ENCODE results near the gene MYOC. TPM values are rescaled to one million over a fixed set of nuclear protein-coding genes. Genes with fewer than 3 reads are reported as not detected.
"Not testable (repeated sequence)": the region's sequence is repeated elsewhere in the genome, so short reads cannot be mapped to it uniquely, and the experiment has no call there.

The MYOC gene
- 5.3 TPM for total RNA-seq
- long read RNA-seq, partial matches to known transcripts: 0 of 3 reads
- long read RNA-seq, other reads (novel, unspliced or antisense): 0 of 3 reads

GRCh38 chr1:171652234-171652822 is at the start of gene MYOC:
Gene MYOC, minus strand, starts transcription at chr1:171652688. Its CDS starts 77 bp downstream, at chr1:171652611.
- ATAC-seq: peak; percentile 1

GRCh38 chr1:171699531-171699930 is 47.0 kb upstream of the MYOC start:
- no peak for DNase-seq (ENCODE audit: missing footprints)
- ATAC-seq: no peak
- intact Hi-C loops (cut with DNase I): no loop called here

More at GRCh38 chr1:171652234-171652822, at the start of gene MYOC:
- intact Hi-C loops (cut with DNase I): loop anchor here (5.0 kb wide), 1 partner anchor 130 kb away; the partner anchor contains the start of gene METTL13
- DNase-seq (ENCODE audit: missing footprints): peak; percentile 54

GRCh38 chr1:171695772-171696171 is 43.3 kb upstream of the MYOC start:
- DNase-seq (ENCODE audit: missing footprints); intact Hi-C loops (cut with DNase I); ATAC-seq: not testable (repeated sequence)

- ATAC-seq; intact Hi-C loops (cut with DNase I); DNase-seq (ENCODE audit: missing footprints): not testable (repeated sequence)
These were observed 41.1 kb upstream of the MYOC start for GRCh38 chr1:171693541-171693940.

- intact Hi-C loops (cut with DNase I): no loop called here
- no peak for DNase-seq (ENCODE audit: missing footprints)
- ATAC-seq: no peak
These were observed 31.4 kb upstream of the MYOC start for GRCh38 chr1:171683870-171684269.

GRCh38 chr1:171680339-171680738 is 27.9 kb upstream of the MYOC start:
- intact Hi-C loops (cut with DNase I): no loop called here
- ATAC-seq (no peak), DNase-seq (ENCODE audit: missing footprints) (no peak)

- no peak for DNase-seq (ENCODE audit: missing footprints)
- intact Hi-C loops (cut with DNase I): no loop called here
- ATAC-seq: no peak
These were observed 24.3 kb upstream of the MYOC start for GRCh38 chr1:171676823-171677222.

- ATAC-seq (peak; percentile 79), DNase-seq (ENCODE audit: missing footprints) (no peak)
- intact Hi-C loops (cut with DNase I): no loop called here
These were observed 22.2 kb upstream of the MYOC start for GRCh38 chr1:171674431-171675405.

GRCh38 chr1:171670739-171671138 is 18.3 kb upstream of the MYOC start:
- no peak for ATAC-seq
- intact Hi-C loops (cut with DNase I): no loop called here
- no peak for DNase-seq (ENCODE audit: missing footprints)

GRCh38 chr1:171668372-171668771 is 15.9 kb upstream of the MYOC start:
- intact Hi-C loops (cut with DNase I): no loop called here
- DNase-seq (ENCODE audit: missing footprints) (no peak), ATAC-seq (no peak)

GRCh38 chr1:171666114-171666769 is 13.8 kb upstream of the MYOC start:
- peak; percentile 79 for ATAC-seq
- DNase-seq (ENCODE audit: missing footprints): no peak
- intact Hi-C loops (cut with DNase I): no loop called here

- ATAC-seq (no peak), DNase-seq (ENCODE audit: missing footprints) (no peak)
These were observed 12.5 kb upstream of the MYOC start for GRCh38 chr1:171664976-171665375.

GRCh38 chr1:171663854-171664575 is 11.5 kb upstream of the MYOC start:
- ATAC-seq (no peak), DNase-seq (ENCODE audit: missing footprints) (no peak)
- intact Hi-C loops (cut with DNase I): no loop called here

More at GRCh38 chr1:171664976-171665375, 12.5 kb upstream of the MYOC start:
- intact Hi-C loops (cut with DNase I): no loop called here

- no peak for DNase-seq (ENCODE audit: missing footprints)
- ATAC-seq: peak; percentile 70
- intact Hi-C loops (cut with DNase I): no loop called here
These were observed 10.8 kb upstream of the MYOC start for GRCh38 chr1:171663036-171663853.

GRCh38 chr1:171661076-171661650 is 8.7 kb upstream of the MYOC start:
- intact Hi-C loops (cut with DNase I): no loop called here
- no peak for ATAC-seq
- DNase-seq (ENCODE audit: missing footprints): no peak

- ATAC-seq; intact Hi-C loops (cut with DNase I); DNase-seq (ENCODE audit: missing footprints): not testable (repeated sequence)
These were observed 3.7 kb upstream of the MYOC start for GRCh38 chr1:171656206-171656605.

- no peak for ATAC-seq
- DNase-seq (ENCODE audit: missing footprints): no peak
- intact Hi-C loops (cut with DNase I): no loop called here
These were observed 3.2 kb upstream of the MYOC start for GRCh38 chr1:171655746-171656116.
